Neural cell (in vitro differentiated cells): ENCODE measurements around the gene CXCL3.

Source experiments
- POLR2AphosphoS5 ChIP-seq: IDR thresholded peaks from 2 replicates; pipeline ENCODE4 v1.6.1; 2012
- TF ChIP-seq, protein P1 (sequence below): fragments of 450-650 bp; IDR thresholded peaks from 2 replicates; pipeline ENCODE4 v1.5.1; 2014; ENCODE audit warnings: antibody characterized with exemption, mild to moderate bottlenecking, moderate library complexity; ENCODE audit not compliant: poor library complexity, severe bottlenecking

DNA sequence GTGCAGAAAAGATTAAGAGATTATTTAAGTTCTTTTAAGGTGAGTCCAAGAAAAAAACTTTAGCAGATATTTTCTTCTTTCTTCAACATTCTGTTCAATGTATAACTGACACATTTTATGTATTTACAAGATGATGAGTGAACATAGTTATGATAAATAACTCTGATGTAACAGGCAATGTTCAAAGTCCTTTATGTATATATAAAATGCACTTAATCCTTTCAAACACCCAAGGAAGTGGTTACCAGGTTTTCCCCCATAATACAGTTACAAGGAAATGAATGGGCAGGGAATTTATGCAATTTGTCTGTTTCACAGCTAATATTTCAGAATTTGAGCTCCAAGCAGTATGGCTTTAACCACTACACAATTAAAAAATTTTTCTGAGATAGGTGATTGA is 8.2 kb downstream of the CXCL3 start:
- TF ChIP-seq POLR2AphosphoS5, result no peak
- TF ChIP-seq, protein P1, sequence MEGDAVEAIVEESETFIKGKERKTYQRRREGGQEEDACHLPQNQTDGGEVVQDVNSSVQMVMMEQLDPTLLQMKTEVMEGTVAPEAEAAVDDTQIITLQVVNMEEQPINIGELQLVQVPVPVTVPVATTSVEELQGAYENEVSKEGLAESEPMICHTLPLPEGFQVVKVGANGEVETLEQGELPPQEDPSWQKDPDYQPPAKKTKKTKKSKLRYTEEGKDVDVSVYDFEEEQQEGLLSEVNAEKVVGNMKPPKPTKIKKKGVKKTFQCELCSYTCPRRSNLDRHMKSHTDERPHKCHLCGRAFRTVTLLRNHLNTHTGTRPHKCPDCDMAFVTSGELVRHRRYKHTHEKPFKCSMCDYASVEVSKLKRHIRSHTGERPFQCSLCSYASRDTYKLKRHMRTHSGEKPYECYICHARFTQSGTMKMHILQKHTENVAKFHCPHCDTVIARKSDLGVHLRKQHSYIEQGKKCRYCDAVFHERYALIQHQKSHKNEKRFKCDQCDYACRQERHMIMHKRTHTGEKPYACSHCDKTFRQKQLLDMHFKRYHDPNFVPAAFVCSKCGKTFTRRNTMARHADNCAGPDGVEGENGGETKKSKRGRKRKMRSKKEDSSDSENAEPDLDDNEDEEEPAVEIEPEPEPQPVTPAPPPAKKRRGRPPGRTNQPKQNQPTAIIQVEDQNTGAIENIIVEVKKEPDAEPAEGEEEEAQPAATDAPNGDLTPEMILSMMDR, result no peak
